ENCODE data around the gene TMEM212. TPM values are rescaled to one million over a fixed set of nuclear protein-coding genes. Genes with fewer than 3 reads are reported as not detected.

TMEM212 gene
- total RNA-seq, 1 donor from 2014 or later = not detected

- Histone ChIP-seq H3K36me3 (ENCODE audit: control insufficient read depth, insufficient read depth, low read length) (no peaks in the 10 kb centered on the region), H3K27me3 (ENCODE audit: control insufficient read depth, insufficient read depth, low read length) (no peaks in the 10 kb centered on the region), H3K4me3 (ENCODE audit: low read depth, low read length) (no peak overlapping the region)
- no peak for TF ChIP-seq CTCF (IDR thresholded peaks at IDR 0.05; ENCODE audit: insufficient read depth, low read length, severe bottlenecking)
- FAIRE-seq (no peak), DNase-seq (ENCODE audit: low read depth) (peak; percentile 91)
Measured at GRCh38 chr3:171801738-171802589, 41.2 kb upstream of the TMEM212 start.

- no peak for TF ChIP-seq CTCF (IDR thresholded peaks at IDR 0.05; ENCODE audit: insufficient read depth, low read length, severe bottlenecking)
- FAIRE-seq (no peak), DNase-seq (ENCODE audit: low read depth) (no peak)
- Histone ChIP-seq H3K36me3 (ENCODE audit: control insufficient read depth, insufficient read depth, low read length) (no peaks in the 10 kb centered on the region), H3K4me3 (ENCODE audit: low read depth, low read length) (no peak overlapping the region), H3K27me3 (ENCODE audit: control insufficient read depth, insufficient read depth, low read length) (no peaks in the 10 kb centered on the region)
Measured at GRCh38 chr3:171802590-171802956, 40.6 kb upstream of the TMEM212 start.

- no peaks in the 10 kb centered on the region for H3K27me3 ChIP-seq (ENCODE audit: control insufficient read depth, insufficient read depth, low read length)
- H3K4me3 ChIP-seq (ENCODE audit: low read depth, low read length) = no peak overlapping the region
- DNase-seq (ENCODE audit: low read depth) = no peak
- H3K36me3 ChIP-seq (ENCODE audit: control insufficient read depth, insufficient read depth, low read length) = no peaks in the 10 kb centered on the region
- TF ChIP-seq CTCF (IDR thresholded peaks at IDR 0.05; ENCODE audit: insufficient read depth, low read length, severe bottlenecking) = no peak
- no peak for FAIRE-seq
Measured at GRCh38 chr3:171803044-171803443, 40.1 kb upstream of the TMEM212 start.

GRCh38 chr3:171804618-171805389, 38.3 kb upstream of the TMEM212 start:
- TF ChIP-seq CTCF (IDR thresholded peaks at IDR 0.05; ENCODE audit: insufficient read depth, low read length, severe bottlenecking) = no peak
- DNase-seq (ENCODE audit: low read depth) (no peak), FAIRE-seq (no peak)
- Histone ChIP-seq H3K4me3 (ENCODE audit: low read depth, low read length) (no peak overlapping the region), H3K27me3 (ENCODE audit: control insufficient read depth, insufficient read depth, low read length) (no peaks in the 10 kb centered on the region), H3K36me3 (ENCODE audit: control insufficient read depth, insufficient read depth, low read length) (no peaks in the 10 kb centered on the region)

- Histone ChIP-seq H3K27me3 (ENCODE audit: control insufficient read depth, insufficient read depth, low read length) (no peaks in the 10 kb centered on the region), H3K36me3 (ENCODE audit: control insufficient read depth, insufficient read depth, low read length) (no peaks in the 10 kb centered on the region), H3K4me3 (ENCODE audit: low read depth, low read length) (no peak overlapping the region)
- DNase-seq (ENCODE audit: low read depth) (no peak), FAIRE-seq (no peak)
- no peak for TF ChIP-seq CTCF (IDR thresholded peaks at IDR 0.05; ENCODE audit: insufficient read depth, low read length, severe bottlenecking)
Measured at GRCh38 chr3:171805687-171806086, 37.5 kb upstream of the TMEM212 start.

Measured in bronchial epithelial cell (primary cell).